Fibroblast of pulmonary artery (primary cell): ENCODE results near the gene PPP1R1B.

ENCODE experiments used
- DNase-seq: peaks from one replicate; pipeline ENCODE4 v3.0.0-alpha.2; 2010; ENCODE audit warnings: low read depth
- H3K4me3 ChIP-seq: replicated peaks from 2 replicates; pipeline ENCODE4 v1.5.1; 2011; ENCODE audit warnings: low read depth, mild to moderate bottlenecking, control low read depth, low read length, moderate library complexity
- CTCF ChIP-seq: IDR thresholded peaks from 2 replicates; pipeline ENCODE4 v1.5.1; 2011; ENCODE audit warnings: mild to moderate bottlenecking, control low read depth, low read length, inconsistent platforms; ENCODE audit errors: missing control alignments

The PPP1R1B gene

GRCh38 chr17:39676198-39676819 is 49.6 kb downstream of the PPP1R1B start:
- H3K4me3 ChIP-seq = no peak overlapping the region
- TF ChIP-seq CTCF = no peak
- DNase-seq = no peak

- TF ChIP-seq CTCF = no peak
- H3K4me3 ChIP-seq = no peak overlapping the region
- no peak for DNase-seq
Measured at GRCh38 chr17:39677072-39677471, 50.3 kb downstream of the PPP1R1B start.

- H3K4me3 ChIP-seq = no peak overlapping the region
- no peak for DNase-seq
- no peak for TF ChIP-seq CTCF
Measured at GRCh38 chr17:39677542-39678339, 51.0 kb downstream of the PPP1R1B start.

GRCh38 chr17:39678340-39679116 is 51.8 kb downstream of the PPP1R1B start:
- no peak overlapping the region for H3K4me3 ChIP-seq
- TF ChIP-seq CTCF = no peak
- DNase-seq = no peak

GRCh38 chr17:39679521-39680192 is 52.9 kb downstream of the PPP1R1B start:
- DNase-seq = no peak
- no peak for TF ChIP-seq CTCF
- H3K4me3 ChIP-seq = no peak overlapping the region

- DNase-seq = no peak
- no peak for TF ChIP-seq CTCF
- H3K4me3 ChIP-seq = no peak overlapping the region
Measured at GRCh38 chr17:39683295-39683939, 56.7 kb downstream of the PPP1R1B start.
